Medulla oblongata (tissue), 1 donor: Measurements from ENCODE around the gene PPM1J.
"Not testable (repeated sequence)": the region's sequence is repeated elsewhere in the genome, so short reads cannot be mapped to it uniquely, and the experiment has no call there.

Experiments used
- DNase-seq: peaks from one replicate; pipeline ENCODE4 v3.0.0-alpha.2; 2015; ENCODE audit errors: extremely low spot score

Gene PPM1J

DNA sequence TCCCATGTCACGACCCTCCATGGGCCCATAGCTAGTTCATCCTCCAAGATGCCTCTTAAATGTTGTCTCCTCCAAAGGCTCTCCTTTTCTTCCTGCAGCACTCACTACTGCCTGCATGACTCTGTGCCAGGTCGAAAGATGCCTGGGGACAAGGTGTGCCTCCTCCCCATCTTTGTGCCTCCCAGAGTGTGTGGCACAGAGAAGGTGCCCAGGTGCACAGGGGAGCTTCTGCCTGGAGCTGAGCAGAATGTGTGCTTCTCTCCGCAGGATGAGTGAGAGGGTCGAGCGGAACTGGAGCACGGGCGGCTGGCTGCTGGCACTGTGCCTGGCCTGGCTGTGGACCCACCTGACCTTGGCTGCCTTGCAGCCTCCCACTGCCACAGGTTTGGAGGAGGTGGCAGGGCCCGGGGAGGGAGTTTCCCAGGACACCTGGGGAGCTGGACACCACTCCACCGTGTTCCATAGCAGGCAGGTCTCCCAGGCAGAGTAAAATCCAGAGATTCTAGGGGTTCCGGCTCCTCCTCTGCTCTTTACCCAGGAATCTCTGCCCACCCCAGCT, 6.9 kb upstream of the PPM1J start:
- no peak for DNase-seq

DNA sequence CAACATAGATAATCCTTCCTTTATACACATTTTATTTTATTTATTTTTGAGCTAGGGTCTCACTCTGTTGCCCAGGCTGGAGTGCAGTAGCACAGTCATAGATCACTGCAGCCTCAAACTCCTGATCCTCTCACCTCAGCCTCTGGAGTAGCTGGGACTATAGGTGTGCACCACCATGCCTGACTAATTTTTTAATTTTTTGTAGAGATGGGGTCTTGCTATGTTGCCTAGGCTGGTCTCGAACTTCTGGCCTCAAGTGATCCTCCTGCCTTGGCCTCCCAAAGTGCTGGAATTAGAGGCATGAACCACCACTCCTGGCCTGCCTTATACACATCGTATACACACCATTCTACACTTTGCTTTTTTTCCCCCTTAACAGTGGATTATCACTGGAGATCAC, 6.2 kb upstream of the PPM1J start:
- not testable (repeated sequence) for DNase-seq

DNA sequence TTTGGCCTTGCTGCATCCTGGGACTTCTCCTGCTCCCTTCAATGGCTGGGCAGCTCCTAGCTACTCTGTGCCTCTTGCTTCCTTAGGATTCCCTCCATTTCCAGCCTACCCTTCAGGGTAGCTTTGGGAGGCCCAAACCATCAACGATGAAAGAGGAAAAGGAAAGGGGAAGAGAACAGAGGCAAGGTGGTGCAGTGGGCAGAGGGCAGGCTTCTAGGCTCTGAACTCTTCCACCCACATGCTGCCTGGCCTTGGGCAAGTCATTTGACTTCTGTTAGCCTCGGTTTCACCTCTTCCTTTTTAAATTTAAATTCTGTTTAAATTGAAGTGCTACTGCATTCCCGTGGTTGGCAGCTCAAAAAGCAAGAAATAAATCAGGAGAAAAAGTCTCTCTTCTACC, 5.7 kb upstream of the PPM1J start:
- no peak for DNase-seq

DNA sequence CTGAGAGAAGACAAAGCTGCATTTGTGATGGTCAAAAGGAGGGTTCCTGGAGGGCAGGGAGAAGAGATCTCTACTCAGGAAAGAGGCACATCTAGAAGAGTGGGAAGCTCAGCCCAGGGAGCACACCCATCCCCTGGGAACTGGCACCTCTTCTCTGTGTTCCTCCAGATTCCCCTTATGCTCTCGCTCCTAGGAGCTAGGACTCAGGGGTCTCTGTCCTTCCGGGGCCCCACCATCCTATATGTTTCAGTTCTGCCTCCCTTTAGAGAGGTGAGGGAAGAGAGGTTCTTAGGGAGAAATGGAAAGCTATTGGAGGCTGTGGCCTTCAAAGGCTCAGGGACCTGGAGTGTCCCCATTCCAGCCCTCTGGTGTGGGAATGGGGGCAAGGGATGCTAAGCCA, 4.6 kb upstream of the PPM1J start:
- no peak for DNase-seq

DNA sequence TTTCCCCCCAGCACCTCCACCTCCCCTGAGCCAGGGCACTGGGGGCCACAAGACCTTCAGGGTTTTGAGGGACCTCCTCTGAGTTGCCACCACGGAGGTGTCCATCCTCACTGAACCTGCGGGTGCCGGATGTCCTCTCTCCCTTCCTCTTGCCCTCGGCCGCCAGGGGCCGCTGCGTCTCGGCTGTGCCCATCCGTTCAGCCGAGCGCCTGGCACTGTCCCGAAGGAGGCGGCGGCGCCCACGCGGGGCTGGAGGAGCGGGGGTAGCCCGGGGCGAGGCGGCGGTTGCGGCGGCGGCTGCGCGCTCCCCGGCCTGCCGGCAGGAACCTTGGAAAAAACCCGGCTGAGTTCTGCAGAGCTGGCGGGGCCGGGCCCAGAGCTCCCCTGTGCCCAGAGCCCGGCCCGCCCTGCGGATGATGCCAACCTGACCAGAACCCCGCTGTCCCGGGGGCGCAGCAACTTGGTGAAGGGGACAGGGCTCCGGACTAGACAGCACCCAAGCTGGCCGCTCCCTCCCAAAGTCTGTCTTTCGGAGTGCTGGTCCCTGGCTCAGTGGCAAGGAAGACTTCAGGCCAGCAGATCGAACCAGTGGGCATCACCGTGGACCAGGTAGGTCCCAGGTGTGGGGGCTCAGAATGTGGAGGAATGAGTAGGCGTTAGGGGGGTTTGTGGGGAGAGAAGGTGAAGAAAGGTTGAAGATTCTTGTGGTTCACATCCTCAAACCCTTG, 3.7 kb upstream of the PPM1J start:
- peak; percentile 85 for DNase-seq

DNA sequence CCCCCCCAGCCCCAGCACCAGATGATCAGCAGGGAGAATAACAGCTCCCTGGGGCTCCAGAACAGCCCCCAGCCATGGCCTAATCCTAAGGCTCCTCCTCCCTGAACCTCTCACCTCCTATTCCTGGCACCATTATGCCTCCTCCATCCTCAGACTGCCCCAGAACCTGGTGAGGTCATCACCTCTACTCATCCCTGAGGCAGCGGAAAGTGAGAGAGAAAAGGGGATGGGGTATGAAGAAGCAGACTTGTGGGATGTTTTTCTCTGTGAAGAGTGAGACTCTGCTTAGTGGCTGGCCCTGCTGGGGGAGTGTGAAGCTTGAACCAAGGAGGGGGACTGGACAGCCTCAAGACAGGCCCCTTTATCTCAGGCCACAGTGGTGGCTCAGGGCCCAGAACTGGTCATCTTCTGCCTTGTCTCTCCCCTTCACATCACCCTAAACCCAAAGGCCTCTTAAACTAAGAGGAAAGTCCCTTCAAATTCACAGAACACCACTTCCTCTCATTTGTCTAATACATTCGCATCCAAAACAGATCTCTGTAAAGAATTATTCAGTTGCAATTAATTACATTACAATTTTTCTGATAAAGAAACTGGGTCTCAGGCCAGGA, 2.2 kb upstream of the PPM1J start:
- DNase-seq: no peak

DNA sequence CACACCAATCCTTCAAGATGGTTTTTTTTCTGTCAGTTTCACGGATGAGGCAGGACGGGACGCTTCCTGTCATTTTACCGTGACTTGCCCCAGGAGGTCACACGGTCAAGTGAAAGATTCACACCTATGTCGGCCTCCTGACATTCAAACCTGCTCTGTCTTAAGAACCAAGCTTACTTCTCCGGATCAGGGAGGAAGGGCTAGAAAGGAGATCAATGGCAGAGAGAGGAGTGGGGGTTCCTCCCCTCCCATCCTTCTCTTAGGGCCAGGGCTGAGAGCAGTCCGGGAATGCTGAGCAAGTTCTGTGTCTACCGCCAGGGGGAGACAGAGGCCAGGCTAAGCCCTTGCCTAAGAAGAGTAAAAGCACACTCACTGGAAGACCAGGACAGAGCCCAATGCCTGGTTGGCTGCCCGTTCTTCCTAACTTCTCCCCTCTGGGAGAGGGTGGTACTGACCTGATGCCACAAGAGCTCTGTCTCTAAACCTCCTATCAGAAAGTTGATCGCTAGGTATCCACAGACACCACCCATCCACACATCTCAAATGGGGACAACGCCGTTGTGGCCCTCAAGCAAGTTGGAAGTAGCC, 1.1 kb upstream of the PPM1J start:
- DNase-seq: peak; percentile 97

DNA sequence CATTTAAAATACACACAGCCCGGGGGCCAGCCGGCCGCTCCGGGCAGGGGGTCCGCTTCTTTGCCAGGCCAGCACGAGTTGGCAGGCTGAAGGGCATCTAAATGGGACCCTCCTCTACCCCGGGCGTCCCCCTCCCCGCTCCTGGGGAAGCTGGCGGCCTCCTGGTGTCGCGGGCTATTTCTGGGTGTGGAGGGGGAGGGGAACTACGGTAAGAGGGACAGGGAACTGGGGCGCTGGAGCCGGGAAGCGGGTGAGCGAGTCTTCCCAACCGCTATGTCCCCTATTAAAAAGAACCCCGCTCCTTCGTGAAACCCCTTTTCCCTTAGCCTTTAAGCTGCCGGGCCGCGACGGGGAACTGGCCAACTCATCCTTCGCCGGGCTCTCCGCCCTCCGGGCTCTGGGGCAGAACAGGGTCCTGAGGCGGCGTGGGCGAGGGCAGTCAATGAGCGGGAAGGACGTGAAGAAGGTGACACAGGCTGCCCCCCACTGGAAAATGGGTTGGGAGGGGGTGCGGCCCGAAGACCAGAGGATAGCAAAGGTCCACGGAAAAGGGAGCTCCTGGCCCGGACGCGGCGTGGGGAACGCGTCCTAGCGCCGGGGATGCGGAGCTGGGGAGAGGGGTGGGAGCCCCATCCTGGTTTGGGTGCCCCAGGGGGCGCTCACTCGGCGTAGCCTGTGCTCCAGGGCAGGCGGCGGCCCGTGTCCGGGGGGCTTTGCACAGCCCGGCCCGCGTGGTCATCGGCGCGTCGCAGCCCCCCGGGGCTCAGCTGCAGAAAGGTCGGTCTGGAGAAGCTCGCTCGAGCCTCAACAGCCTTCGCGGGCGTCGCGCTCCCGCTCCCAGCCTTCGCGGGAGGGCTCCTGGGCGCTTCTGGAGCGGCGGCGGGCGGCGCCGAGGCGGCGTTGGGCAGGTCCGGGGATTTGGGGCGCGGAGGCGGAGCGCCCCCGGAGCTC, 544 bp downstream of the PPM1J start:
- DNase-seq: no peak

DNA sequence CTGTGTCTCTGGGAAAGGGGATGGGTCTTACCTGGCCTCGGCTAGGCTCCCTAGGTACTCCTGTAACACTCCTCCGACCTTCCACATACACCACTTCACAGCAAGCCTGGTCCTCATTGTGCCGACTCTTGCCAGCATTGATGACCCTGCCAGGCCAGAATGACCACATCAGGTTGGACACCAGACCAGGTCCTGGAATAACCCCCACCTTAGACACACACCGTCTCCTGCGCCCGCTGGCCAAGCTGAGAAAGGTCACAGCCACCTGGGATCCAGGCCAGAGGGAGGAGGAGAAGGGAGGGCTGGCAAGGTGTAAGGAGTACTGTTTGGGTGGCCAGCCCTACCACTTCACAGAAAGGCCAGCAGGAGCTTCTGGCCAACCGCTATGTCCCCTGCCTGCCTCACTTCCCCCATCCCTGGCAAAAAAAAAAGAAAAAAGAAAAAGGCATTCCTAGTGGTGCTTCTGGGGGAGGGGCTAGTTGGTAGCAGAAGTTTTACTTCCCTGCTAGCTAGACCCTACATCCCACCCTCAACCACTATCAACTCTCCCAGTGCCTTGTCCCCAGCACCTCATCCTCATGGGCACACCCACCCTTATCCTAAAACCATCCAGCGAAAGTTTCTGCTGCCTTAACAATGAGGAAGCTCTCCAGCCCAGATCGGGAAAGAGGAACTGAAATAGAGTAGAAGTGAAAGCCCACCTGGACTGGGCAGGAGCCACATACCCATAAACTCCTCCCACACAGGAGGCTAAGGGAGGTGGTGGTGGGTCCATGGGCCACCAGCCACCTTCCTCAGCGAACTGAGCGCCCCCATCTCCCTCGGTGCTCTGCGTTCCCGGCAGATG, 1.4 kb downstream of the PPM1J start:
- peak; percentile 69 for DNase-seq

DNA sequence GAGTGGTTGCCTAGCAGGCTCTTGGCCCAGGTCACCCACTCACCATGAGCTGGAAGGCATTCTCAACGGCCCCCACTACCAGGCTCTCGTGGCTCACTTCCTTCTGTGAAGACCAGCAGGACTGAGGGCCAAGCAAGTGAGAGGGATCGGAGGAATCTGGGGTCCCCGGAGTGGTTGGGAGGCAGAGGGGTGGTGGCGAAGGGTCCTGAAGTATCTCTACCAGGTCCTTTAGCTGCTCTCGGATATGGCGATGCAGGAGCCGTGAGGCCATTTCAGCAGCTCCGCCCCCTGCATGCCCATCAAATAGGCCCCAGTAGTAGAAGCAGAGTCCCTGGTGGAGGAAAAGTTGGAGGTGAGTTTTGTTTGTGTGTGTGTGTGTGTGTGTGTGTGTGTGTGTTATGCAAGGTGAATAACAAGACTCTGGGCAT, 2.4 kb downstream of the PPM1J start:
- DNase-seq: no peak

DNA sequence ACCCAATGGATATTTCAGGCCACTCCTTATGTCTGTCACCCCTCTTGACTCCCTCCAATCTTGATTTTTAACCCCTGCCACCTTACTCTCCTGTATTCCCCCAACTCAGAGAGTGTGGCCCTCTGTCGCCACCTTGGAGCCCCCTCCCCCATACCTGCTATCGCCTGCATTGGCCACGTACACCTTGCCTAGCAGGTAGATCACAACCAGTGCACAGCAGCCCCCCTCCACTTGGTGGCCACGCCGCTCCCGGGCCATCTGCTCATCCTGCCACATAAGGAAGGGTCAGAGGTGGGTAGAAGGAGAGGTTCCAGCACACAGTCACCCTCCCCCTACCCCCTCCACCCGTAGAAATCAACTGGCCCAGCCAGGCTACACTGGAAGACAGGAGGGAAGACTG, 2.9 kb downstream of the PPM1J start:
- no peak for DNase-seq

DNA sequence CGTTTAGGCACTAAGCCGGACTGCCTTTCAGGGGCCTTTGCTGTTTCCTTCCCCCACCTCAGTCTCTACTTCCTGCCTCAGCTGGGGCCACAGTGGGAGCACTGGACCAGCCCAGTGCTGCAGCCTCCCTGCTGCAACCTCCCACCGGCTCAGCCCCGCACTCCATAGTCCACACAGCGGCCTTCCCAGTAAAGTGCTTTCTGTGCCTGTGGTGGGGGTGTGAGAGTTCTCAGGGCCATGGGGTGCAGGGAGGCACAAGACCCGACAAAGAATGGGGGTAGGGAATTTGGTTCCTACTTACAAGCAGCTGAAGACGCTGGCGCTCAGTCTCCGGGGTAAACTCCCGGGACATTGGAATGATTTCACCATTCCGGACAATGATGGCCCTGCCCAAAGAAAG, 3.5 kb downstream of the PPM1J start:
- no peak for DNase-seq

DNA sequence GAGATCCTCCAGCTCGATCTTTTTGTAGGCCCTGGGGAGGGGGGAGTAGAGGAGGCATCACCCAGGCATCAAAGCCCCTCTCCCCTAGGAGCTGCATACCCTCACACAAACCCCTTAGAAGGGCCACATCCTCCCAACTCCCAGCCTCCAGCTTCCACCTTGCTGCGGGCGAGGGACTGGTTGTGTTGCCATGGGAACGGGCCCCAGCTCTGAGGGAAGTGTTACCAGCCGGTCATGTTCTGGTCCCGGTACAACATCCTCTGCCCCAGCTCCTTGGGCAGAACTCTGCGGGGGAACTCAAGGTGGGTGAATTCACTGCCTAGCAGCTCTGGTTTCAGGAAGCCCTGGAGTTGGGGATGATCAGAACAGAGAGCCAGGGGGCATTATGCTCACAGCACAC, 4.1 kb downstream of the PPM1J start:
- no peak for DNase-seq

DNA sequence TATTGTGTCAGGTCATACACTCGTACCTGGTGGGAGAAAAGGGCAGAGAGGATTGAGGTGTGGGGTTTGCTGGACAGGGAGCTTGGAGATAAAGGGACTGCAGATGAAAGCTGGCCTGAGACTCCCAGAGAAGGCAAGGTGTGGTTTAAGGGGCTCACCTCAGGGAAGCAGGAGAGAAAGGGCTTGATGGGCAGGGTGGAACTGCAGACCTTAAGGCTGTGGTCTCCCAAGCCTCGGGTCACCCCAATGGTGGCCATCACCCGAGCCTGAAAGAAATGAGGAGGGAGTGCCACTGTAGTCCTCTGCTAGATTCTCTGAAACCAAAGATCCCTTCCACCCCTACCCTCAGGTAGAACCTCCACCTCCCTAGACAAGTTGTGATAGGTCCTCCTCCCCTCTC, 4.5 kb downstream of the PPM1J start:
- DNase-seq: no peak

DNA sequence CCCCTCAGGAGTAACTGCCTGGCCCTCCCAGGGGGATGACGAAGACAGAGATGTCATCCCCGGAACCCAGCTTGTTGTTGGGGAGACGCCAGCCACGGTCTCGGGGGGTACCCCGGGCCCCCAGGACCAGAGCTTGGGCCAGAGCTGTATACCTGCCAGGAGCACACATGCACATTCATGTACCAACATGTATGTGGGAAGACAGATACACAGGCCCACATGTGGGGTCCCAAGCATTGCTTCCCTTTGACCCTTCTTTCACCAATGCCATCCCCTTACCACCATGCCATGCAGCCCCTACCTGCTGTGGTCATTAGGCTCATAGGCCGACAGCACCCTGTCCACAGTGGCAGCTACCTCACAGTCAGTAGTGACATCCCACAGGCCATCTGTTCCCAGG, 5.0 kb downstream of the PPM1J start:
- DNase-seq: no peak

DNA sequence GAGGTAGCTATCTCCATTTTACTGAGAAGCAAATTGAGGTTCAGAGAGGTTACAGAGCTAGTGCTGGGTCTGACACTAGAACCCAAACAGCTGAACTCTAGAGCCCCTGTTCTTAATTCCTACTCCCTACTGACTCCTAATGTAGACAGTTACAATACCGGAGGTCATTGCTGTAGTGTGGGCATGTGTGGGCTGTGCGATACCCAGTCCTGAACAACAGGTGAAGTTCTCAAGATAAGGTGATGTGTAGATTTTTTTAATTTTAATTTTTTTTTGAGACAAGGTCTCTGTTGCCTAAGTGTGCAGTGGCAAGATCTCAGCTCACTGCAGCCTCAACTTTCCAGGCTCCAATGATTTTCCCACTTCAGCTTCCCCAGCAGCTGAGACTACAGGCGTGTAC, 6.6 kb downstream of the PPM1J start:
- DNase-seq: no peak

DNA sequence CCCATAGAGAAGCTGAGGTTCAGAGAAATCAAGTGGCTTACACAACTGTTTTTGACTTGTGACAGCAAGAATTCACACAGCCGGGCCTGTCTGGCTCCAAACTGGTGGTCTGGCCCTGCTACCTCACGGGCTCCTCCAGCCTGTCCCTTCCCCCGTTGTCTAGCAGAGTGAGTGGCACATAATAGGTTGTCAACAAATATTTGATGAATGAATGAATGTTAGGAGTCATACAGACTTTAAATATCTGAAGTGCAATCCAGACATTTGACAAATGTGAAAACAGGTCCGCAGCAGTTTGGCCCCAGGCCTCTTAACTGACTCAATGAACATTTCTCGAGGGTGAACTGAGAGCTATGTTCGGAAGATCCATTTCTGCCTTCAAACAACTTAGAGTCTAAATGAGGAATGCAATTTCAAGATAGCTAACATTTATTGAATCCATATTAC, 7.1 kb downstream of the PPM1J start:
- DNase-seq: no peak

DNA sequence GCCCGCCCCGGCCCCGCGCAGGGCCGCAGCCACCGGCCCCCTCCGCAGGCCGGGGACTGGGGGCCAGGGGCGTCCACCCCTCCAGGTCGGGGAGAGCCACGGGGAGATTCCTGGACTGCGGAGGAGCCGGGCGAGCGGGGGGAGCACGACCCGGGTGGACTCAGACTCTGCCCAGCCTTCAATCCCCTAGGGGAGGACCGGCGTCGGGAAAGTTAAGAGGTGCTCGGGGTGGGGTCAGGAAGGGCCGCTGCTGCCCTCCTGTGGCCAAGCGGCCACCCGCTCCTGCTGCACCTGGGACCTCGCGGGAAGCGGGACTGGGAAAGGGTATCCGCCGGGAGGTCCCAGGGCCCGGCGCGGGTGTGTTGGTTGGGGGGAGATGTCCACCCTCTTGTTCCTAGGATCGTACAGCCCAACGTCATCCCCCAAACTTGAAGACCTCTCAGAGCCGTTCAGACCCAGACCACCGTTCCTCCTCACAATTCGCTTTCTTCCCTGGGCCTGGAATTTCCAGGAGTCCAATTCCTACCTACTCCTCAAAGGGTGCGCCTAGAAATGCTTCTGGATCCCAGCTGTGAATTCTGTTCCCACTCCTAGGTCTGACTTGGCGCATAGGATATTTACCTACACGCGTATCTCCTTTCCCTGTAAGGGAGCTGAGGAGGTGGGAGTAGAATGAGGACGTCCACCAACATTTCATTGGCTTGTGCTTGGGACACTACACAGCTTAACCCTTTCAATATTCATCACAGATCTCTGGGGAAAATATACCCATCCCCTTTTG, 7.7 kb downstream of the PPM1J start:
- DNase-seq: peak; percentile 89

DNA sequence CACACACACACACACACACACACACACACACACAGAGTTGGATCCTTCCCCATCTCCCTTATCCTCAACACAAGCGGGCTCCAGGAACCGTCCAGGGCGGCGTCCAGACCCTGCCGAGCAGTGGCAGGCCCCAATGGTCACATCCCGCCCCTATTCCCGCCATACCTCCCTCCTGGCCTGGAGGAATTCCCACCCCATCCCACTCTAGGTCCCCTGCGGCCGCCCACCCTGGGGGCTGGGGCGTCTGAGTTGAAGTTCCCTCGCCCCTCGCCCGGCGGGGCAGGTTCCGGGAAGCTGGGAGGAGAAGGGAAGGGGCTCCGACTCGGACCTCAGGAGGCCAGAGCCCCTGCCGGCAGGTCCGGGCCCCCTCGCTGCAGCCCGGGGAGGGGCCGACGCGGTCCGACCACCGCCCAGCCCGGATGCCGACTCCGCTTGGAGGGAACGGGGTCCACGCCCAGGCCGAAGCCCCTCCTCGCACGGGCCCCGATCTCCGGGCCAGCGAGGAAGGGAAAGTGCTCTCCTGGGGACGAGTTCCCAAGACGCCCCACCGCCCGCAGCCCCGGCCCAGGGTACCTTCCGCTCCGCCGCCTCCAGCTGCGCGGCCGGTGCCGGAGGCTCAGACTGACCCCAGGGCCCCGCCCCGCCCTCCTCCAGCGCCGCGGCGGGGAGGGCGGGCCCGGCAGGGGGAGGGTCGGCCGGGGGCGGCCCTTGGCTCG, 8.5 kb downstream of the PPM1J start, which contains the start of gene RHOC:
Gene RHOC (minus strand): TSS at position 623 of the 716 bp plus-strand sequence. CDS start 3,328 bp downstream, outside the sequence.
- DNase-seq: peak; percentile 16
